NCI-H510A (cell line): ENCODE data around the gene LRRC10.

Experiments
- DNase-seq: peaks from one replicate; lab custom pipeline; 2025; lab: John Stamatoyannopoulos, UW

The LRRC10 gene

DNA sequence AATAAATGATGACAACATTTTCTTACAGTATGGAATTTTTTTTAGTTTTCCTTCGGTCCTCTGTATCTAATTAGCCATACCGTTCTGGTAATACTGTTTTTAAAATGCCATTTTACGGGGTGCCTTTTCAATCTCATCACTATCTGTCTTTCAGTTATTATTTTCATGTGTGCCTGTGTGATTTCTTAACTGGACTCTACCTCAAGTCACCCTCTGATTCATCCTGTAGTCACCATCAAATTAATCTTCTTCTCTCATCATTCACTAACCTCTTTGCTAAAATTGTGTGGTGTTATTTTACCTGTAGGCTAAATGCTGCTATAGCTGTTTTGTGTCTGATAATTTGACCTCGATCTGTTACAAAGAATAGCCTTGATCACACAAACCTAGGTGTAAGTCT, 41.5 kb downstream of the LRRC10 start:
- DNase-seq, result no peak

- peak; percentile 7 for DNase-seq
Measured at GRCh38 chr12:69566603-69567002, 44.1 kb downstream of the LRRC10 start.

DNA sequence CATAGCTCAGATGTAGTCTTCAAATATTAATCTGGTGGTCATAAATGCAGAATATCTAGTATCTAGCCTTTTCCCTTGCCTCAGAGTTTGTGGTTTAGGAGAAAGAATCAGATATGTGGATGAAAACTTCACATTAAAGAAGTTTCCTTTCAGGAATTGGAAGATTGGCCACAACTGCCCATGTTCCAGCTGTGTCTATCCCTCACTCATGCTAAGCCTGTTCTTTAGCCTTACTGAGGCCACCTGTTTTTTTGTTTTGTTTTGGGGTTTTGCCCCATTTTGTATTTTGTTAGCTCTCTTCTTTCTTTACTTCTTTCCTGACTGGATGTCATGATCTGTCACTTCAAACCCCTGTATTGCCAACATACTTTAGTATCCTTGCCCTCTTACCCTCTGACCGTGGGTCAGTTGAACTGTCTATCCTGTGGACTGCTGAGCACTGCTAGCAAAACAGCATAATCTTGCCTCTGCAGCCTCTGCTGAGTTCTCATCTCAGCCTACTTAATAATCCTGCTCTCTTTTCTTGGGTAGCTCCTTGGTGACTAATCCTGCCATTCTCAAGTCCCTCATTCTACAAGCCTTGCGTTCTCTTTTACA, 47.4 kb downstream of the LRRC10 start:
- DNase-seq, result no peak
